Loucy (cell line): ENCODE results near the gene DCP1B.

ENCODE experiments used
- H2AFZ ChIP-seq: fragments of 200-600 bp; sonication (generic); 2 replicates; pipeline ENCODE4 v1.6.0; 2016; ENCODE audit warnings: antibody characterized with exemption, mild to moderate bottlenecking, low read length, moderate library complexity
- H3F3A ChIP-seq: fragments of 200-600 bp; 2 replicates; pipeline ENCODE4 v1.6.0; 2016; ENCODE audit warnings: antibody characterized with exemption, low read depth, mild to moderate bottlenecking
- H3K27me3 ChIP-seq: fragments of 200-600 bp; sonication (generic); 2 replicates; pipeline ENCODE4 v1.6.1; 2014; ENCODE audit warnings: low read length, mild to moderate bottlenecking; ENCODE audit not compliant: insufficient read depth, poor library complexity, severe bottlenecking
- H3K36me3 ChIP-seq: fragments of 200-600 bp; sonication (generic); 2 replicates; pipeline ENCODE4 v1.6.1; 2016; ENCODE audit warnings: low read length; ENCODE audit not compliant: insufficient read depth
- H3K4me1 ChIP-seq: fragments of 200-600 bp; sonication (generic); 2 replicates; pipeline ENCODE4 v1.5.1; 2014; ENCODE audit warnings: low read length, mild to moderate bottlenecking; ENCODE audit not compliant: insufficient read depth, poor library complexity, severe bottlenecking
- H3K4me2 ChIP-seq: fragments of 200-600 bp; sonication (generic); 2 replicates; pipeline ENCODE4 v1.6.0; 2014; ENCODE audit warnings: antibody characterized with exemption, low read length, low read depth, mild to moderate bottlenecking; ENCODE audit not compliant: poor library complexity, severe bottlenecking
- H3K4me3 ChIP-seq: fragments of 200-600 bp; sonication (generic); 2 replicates; pipeline ENCODE4 v1.5.1; 2014; ENCODE audit warnings: low read length, mild to moderate bottlenecking, mixed read lengths; ENCODE audit not compliant: poor library complexity, severe bottlenecking
- H3K79me2 ChIP-seq: fragments of 200-600 bp; sonication (generic); 2 replicates; pipeline ENCODE4 v1.6.1; 2014; ENCODE audit warnings: low read length; ENCODE audit not compliant: insufficient read depth
- H3K9ac ChIP-seq: fragments of 200-600 bp; sonication (generic); 2 replicates; pipeline ENCODE4 v1.6.0; 2014; ENCODE audit warnings: mild to moderate bottlenecking, low read depth, low read length, moderate library complexity; ENCODE audit not compliant: poor library complexity, severe bottlenecking
- H3K9me2 ChIP-seq: fragments of 200-600 bp; sonication (generic); replicated peaks from 2 replicates; pipeline ENCODE4 v1.6.1; 2016; ENCODE audit warnings: low read depth, low read length, mixed read lengths
- H3K9me3 ChIP-seq: fragments of 200-600 bp; sonication (generic); 2 replicates; pipeline ENCODE4 v1.6.1; 2014; ENCODE audit warnings: mild to moderate bottlenecking, antibody characterized with exemption, low read length, low read depth; ENCODE audit not compliant: insufficient read depth
- H4K20me1 ChIP-seq: fragments of 200-600 bp; sonication (generic); 2 replicates; pipeline ENCODE4 v1.6.0; 2014; ENCODE audit warnings: antibody characterized with exemption, low read length, mild to moderate bottlenecking; ENCODE audit not compliant: insufficient read depth, poor library complexity, severe bottlenecking
- EZH2phosphoT487 ChIP-seq: fragments of 200-600 bp; IDR thresholded peaks from 2 replicates; pipeline ENCODE4 v1.6.1; 2018; ENCODE audit warnings: antibody characterized with exemption, mild to moderate bottlenecking, moderate library complexity, borderline replicate concordance
- TF ChIP-seq, protein P1 (sequence below): fragments of 200-600 bp; sonication (generic); conservative IDR thresholded peaks from 2 replicates; pipeline ENCODE4 v1.5.1; 2014; ENCODE audit warnings: mild to moderate bottlenecking, antibody characterized with exemption, low read length

DCP1B gene

DNA sequence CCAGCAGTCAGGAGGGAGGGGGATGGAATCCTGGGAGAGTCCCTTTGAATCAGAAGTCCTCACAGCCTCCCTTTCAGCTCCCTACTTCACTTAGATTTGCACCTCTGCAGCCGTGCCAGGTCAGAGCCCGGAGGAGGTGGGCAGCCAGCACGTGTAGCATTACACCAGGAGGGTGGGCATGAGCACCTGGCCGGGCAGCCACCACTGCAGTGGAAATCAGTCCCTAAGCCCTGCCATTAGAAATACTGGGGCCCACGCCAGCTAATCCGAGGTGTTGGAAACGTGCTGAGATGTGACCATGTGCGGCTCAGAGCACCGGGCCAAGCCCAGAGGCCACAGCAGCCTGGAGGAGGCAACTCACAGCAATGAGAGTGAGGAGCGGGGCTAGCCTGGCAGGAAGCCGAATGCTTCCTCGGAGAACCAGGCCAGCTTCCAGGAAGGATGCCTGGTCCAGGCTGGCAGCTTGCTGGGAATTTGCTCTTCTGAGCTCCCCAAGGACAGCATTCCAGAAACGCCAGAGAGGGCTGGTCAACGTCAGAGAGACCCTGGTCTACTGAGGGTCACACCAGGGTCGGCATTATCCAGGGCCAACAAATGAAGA is 76.4 kb downstream of the DCP1B start:
- peaks cover 72% of the 10 kb centered on the region for H3K4me1 ChIP-seq

GRCh38 chr12:1927051-1927680 is 77.1 kb downstream of the DCP1B start:
- Histone ChIP-seq H2AFZ (no peak overlapping the region), H3K4me3 (no peak overlapping the region), H3K4me2 (no peak overlapping the region), H3K36me3 (no peaks in the 10 kb centered on the region), H3K79me2 (no peaks in the 10 kb centered on the region), H3K27me3 (no peaks in the 10 kb centered on the region), H3K4me1 (peaks cover 67% of the 10 kb centered on the region), H3F3A (no peaks in the 10 kb centered on the region), H3K9me3 (no peaks in the 10 kb centered on the region), H4K20me1 (no peaks in the 10 kb centered on the region), H3K9me2 (no peaks in the 10 kb centered on the region), H3K9ac (no peak overlapping the region)
- TF ChIP-seq, protein P1, sequence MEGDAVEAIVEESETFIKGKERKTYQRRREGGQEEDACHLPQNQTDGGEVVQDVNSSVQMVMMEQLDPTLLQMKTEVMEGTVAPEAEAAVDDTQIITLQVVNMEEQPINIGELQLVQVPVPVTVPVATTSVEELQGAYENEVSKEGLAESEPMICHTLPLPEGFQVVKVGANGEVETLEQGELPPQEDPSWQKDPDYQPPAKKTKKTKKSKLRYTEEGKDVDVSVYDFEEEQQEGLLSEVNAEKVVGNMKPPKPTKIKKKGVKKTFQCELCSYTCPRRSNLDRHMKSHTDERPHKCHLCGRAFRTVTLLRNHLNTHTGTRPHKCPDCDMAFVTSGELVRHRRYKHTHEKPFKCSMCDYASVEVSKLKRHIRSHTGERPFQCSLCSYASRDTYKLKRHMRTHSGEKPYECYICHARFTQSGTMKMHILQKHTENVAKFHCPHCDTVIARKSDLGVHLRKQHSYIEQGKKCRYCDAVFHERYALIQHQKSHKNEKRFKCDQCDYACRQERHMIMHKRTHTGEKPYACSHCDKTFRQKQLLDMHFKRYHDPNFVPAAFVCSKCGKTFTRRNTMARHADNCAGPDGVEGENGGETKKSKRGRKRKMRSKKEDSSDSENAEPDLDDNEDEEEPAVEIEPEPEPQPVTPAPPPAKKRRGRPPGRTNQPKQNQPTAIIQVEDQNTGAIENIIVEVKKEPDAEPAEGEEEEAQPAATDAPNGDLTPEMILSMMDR: no peak
- no peak for TF ChIP-seq EZH2phosphoT487

More for the DNA sequence above, 76.4 kb downstream of the DCP1B start:
- H3K4me2 ChIP-seq: no peak overlapping the region
- no peaks in the 10 kb centered on the region for H3K9me2 ChIP-seq
- H3F3A ChIP-seq: no peaks in the 10 kb centered on the region
- H3K36me3 ChIP-seq: no peaks in the 10 kb centered on the region
- TF ChIP-seq, protein P1: no peak
- TF ChIP-seq EZH2phosphoT487: no peak
- no peak overlapping the region for H3K4me3 ChIP-seq
- H2AFZ ChIP-seq: no peak overlapping the region
- H3K9me3 ChIP-seq: no peaks in the 10 kb centered on the region
- H3K79me2 ChIP-seq: no peaks in the 10 kb centered on the region
- no peaks in the 10 kb centered on the region for H3K27me3 ChIP-seq
- H4K20me1 ChIP-seq: no peaks in the 10 kb centered on the region
- no peak overlapping the region for H3K9ac ChIP-seq

GRCh38 chr12:1926251-1926657 is 78.0 kb downstream of the DCP1B start:
- Histone ChIP-seq H3K9me2 (no peaks in the 10 kb centered on the region), H4K20me1 (no peaks in the 10 kb centered on the region), H3K9me3 (no peaks in the 10 kb centered on the region), H3K4me1 (peaks cover 63% of the 10 kb centered on the region), H3K79me2 (no peaks in the 10 kb centered on the region), H3K4me2 (no peak overlapping the region), H3K4me3 (no peak overlapping the region), H3F3A (no peaks in the 10 kb centered on the region), H3K36me3 (no peaks in the 10 kb centered on the region), H2AFZ (no peak overlapping the region), H3K9ac (no peak overlapping the region), H3K27me3 (no peaks in the 10 kb centered on the region)
- TF ChIP-seq, protein P1: no peak
- no peak for TF ChIP-seq EZH2phosphoT487
